Measurements from ENCODE around the gene ACSS1. TPM values are rescaled to one million over a fixed set of nuclear protein-coding genes. Genes with fewer than 3 reads are reported as not detected.

The ACSS1 gene
- total RNA-seq, 1 experiment from 2014 or later: 1.5 TPM

- TF ChIP-seq EMX1 (CRISPR knock-in tag; IDR thresholded peaks at IDR 0.05): no peak
- TF ChIP-seq, protein P1, sequence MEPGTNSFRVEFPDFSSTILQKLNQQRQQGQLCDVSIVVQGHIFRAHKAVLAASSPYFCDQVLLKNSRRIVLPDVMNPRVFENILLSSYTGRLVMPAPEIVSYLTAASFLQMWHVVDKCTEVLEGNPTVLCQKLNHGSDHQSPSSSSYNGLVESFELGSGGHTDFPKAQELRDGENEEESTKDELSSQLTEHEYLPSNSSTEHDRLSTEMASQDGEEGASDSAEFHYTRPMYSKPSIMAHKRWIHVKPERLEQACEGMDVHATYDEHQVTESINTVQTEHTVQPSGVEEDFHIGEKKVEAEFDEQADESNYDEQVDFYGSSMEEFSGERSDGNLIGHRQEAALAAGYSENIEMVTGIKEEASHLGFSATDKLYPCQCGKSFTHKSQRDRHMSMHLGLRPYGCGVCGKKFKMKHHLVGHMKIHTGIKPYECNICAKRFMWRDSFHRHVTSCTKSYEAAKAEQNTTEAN (CRISPR knock-in tag; IDR thresholded peaks at IDR 0.05): no peak
- TF ChIP-seq FOXK1 (CRISPR knock-in tag; IDR thresholded peaks at IDR 0.05): no peak
- TF ChIP-seq JAZF1 (CRISPR knock-in tag; IDR thresholded peaks at IDR 0.05): no peak
- TF ChIP-seq PRDM15 (CRISPR knock-in tag; IDR thresholded peaks at IDR 0.05): no peak
- no peak for TF ChIP-seq ATF1 (CRISPR knock-in tag; IDR thresholded peaks at IDR 0.05)
- no peak for TF ChIP-seq ATF2 (CRISPR knock-in tag; IDR thresholded peaks at IDR 0.05; ENCODE audit: borderline replicate concordance, low read depth)
- TF ChIP-seq, protein P2, sequence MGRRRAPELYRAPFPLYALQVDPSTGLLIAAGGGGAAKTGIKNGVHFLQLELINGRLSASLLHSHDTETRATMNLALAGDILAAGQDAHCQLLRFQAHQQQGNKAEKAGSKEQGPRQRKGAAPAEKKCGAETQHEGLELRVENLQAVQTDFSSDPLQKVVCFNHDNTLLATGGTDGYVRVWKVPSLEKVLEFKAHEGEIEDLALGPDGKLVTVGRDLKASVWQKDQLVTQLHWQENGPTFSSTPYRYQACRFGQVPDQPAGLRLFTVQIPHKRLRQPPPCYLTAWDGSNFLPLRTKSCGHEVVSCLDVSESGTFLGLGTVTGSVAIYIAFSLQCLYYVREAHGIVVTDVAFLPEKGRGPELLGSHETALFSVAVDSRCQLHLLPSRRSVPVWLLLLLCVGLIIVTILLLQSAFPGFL (CRISPR knock-in tag; IDR thresholded peaks at IDR 0.05; ENCODE audit: borderline replicate concordance): no peak
- TF ChIP-seq ZNF121 (CRISPR knock-in tag; IDR thresholded peaks at IDR 0.05): no peak
- TF ChIP-seq JUN (CRISPR knock-in tag; IDR thresholded peaks at IDR 0.05): no peak
- TF ChIP-seq ZNF138 (CRISPR knock-in tag; conservative IDR thresholded peaks at IDR 0.05): no peak
- TF ChIP-seq CREM (CRISPR knock-in tag; IDR thresholded peaks at IDR 0.05): no peak
- TF ChIP-seq IRF2 (CRISPR knock-in tag; IDR thresholded peaks at IDR 0.05; ENCODE audit: borderline replicate concordance, low read depth): no peak
Observed at GRCh38 chr20:24961384-24962181, 96.4 kb downstream of the ACSS1 start (continued).

DNA sequence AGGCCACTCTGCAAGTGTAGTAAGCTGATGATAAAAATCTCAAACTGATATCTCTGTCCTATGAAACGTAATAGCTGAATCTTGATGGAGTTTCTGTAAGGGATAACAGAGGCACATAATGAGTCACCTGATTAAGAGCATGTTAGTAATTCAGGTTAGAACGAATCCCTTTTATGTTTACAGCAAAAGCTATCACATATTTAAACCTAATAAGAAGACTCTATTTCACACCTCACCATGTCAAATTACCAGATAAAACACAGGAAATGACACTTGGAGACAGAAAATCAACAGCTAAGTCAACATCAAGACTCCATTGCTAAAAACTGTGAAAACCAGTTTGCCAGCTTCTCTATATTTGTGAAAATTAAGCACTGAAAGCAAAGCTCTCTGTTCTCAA lies 97.1 kb downstream of the ACSS1 start:
- no peaks in the 10 kb centered on the region for H3K4me1 Mint-ChIP-seq
- no peak overlapping the region for H3K27ac Mint-ChIP-seq
- peaks cover 21% of the 10 kb centered on the region for H3K36me3 Mint-ChIP-seq
- H3K4me3 Mint-ChIP-seq: no peak overlapping the region
- POLR2A ChIA-PET: no interaction called here
- ATAC-seq (no peak), DNase-seq (ENCODE audit: low spot score) (no peak)
- no peaks in the 10 kb centered on the region for H3K27me3 Mint-ChIP-seq (ENCODE audit: low read depth)
- H3K9me3 Mint-ChIP-seq: no peaks in the 10 kb centered on the region
- CTCF ChIA-PET: no interaction called here
- TF ChIP-seq NFE2L1 (CRISPR knock-in tag; IDR thresholded peaks at IDR 0.05): no peak
- TF ChIP-seq NR3C1 (CRISPR knock-in tag; conservative IDR thresholded peaks at IDR 0.05; ENCODE audit: low read depth): no peak
- TF ChIP-seq MLX (CRISPR knock-in tag; IDR thresholded peaks at IDR 0.05): no peak
- TF ChIP-seq ZBTB21 (CRISPR knock-in tag; IDR thresholded peaks at IDR 0.05; ENCODE audit: borderline replicate concordance): no peak
- TF ChIP-seq, protein P3, sequence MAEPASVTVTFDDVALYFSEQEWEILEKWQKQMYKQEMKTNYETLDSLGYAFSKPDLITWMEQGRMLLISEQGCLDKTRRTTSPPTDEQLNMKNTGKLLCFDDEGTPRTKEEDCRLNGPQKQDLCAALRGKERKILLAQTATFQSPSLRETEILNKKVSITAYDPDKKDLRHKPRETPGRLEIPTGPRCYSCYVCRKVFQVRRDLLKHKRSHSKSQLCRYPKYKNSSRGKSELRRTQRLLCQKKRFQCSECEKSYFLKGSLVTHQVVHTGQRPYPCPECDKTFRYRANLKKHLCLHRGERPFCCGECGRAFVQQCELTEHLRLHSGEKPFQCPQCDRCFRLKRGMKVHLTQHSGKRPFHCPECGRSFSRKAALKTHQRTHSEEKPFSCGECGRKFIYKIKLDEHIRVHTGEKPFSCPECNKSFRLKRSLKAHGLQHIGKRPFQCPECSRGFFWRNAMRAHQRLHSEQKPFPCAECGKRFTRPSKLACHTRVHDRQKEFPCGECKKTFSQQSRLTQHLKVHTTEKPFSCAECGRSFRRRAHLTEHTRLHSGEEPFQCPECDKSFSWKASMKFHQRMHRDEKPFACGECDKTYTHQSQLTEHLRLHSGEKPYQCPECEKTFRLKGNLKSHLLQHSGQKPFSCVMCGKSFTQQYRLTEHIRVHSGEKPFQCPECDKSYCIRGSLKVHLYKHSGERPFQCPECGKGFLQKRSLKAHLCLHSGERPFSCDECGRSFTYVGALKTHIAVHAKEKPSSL (CRISPR knock-in tag; conservative IDR thresholded peaks at IDR 0.05): no peak
- TF ChIP-seq, protein P4, sequence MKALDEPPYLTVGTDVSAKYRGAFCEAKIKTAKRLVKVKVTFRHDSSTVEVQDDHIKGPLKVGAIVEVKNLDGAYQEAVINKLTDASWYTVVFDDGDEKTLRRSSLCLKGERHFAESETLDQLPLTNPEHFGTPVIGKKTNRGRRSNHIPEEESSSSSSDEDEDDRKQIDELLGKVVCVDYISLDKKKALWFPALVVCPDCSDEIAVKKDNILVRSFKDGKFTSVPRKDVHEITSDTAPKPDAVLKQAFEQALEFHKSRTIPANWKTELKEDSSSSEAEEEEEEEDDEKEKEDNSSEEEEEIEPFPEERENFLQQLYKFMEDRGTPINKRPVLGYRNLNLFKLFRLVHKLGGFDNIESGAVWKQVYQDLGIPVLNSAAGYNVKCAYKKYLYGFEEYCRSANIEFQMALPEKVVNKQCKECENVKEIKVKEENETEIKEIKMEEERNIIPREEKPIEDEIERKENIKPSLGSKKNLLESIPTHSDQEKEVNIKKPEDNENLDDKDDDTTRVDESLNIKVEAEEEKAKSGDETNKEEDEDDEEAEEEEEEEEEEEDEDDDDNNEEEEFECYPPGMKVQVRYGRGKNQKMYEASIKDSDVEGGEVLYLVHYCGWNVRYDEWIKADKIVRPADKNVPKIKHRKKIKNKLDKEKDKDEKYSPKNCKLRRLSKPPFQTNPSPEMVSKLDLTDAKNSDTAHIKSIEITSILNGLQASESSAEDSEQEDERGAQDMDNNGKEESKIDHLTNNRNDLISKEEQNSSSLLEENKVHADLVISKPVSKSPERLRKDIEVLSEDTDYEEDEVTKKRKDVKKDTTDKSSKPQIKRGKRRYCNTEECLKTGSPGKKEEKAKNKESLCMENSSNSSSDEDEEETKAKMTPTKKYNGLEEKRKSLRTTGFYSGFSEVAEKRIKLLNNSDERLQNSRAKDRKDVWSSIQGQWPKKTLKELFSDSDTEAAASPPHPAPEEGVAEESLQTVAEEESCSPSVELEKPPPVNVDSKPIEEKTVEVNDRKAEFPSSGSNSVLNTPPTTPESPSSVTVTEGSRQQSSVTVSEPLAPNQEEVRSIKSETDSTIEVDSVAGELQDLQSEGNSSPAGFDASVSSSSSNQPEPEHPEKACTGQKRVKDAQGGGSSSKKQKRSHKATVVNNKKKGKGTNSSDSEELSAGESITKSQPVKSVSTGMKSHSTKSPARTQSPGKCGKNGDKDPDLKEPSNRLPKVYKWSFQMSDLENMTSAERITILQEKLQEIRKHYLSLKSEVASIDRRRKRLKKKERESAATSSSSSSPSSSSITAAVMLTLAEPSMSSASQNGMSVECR (CRISPR knock-in tag; IDR thresholded peaks at IDR 0.05; ENCODE audit: borderline replicate concordance): no peak
- no peak for TF ChIP-seq ZNF317 (CRISPR knock-in tag; IDR thresholded peaks at IDR 0.05; ENCODE audit: borderline replicate concordance, low read depth)
- no peak for TF ChIP-seq NR1H2 (CRISPR knock-in tag; IDR thresholded peaks at IDR 0.05)

Measured in WTC11 (cell line).